CD4-positive, alpha-beta T cell (primary cell): Measurements from ENCODE around the gene TENT4A. TPM values are rescaled to one million over a fixed set of nuclear protein-coding genes. Genes with fewer than 3 reads are reported as not detected.

ENCODE experiments used
- ATAC-seq: fragments of 200-7000 bp; cut with Tn5 transposase; one replicate; pipeline ENCODE4 v1.10.0; 2022; ENCODE audit warnings: mild to moderate bottlenecking; ENCODE audit not compliant: poor library complexity
- CTCF ChIA-PET: fragments of 350-600 bp; sonication (Branson Sonifier 250); formaldehyde crosslinking; loops from one replicate; lab custom pipeline; 2021; ENCODE audit warnings: antibody characterized with exemption, inconsistent platforms; lab: Charles Lee
- POLR2A ChIA-PET: fragments of 350-600 bp; sonication (Branson Sonifier 250); formaldehyde crosslinking; loops from one replicate; lab custom pipeline; 2021; ENCODE audit warnings: antibody characterized with exemption, inconsistent platforms; lab: Charles Lee
- DNase-seq, 14 experiments: peaks; one replicate each; pipeline ENCODE4 v3.0.0-alpha.2; 2013 to 2020; ENCODE audit warnings: mixed read lengths in 2 of 14
- H3K27ac ChIP-seq, 2 donors: one replicate each; pipeline versions ENCODE4 v1.5.1 to v1.7.0; 2013; ENCODE audit warnings: low read length in 2 of 2, low read depth in 1 of 2, mild to moderate bottlenecking in 1 of 2
- H3K27me3 ChIP-seq, 2 experiments: 1 replicate in 1 of 2; 2 replicates in 1 of 2; pipeline versions ENCODE4 v1.6.1 to v1.7.0; 2013; ENCODE audit warnings: low read length in 2 of 2, control low read depth in 1 of 2, mild to moderate bottlenecking in 1 of 2, moderate library complexity in 1 of 2; ENCODE audit not compliant: insufficient read depth in 2 of 2, control insufficient read depth in 1 of 2
- H3K36me3 ChIP-seq: one replicate; pipeline ENCODE4 v1.6.1; 2013; ENCODE audit warnings: low read length, control low read depth; ENCODE audit not compliant: insufficient read depth
- H3K4me1 ChIP-seq: one replicate; pipeline ENCODE4 v1.6.1; 2013; ENCODE audit warnings: low read length, control low read depth; ENCODE audit not compliant: insufficient read depth
- H3K4me3 ChIP-seq: one replicate; pipeline ENCODE4 v1.5.1; 2013; ENCODE audit warnings: mild to moderate bottlenecking, low read length, moderate library complexity
- H3K9me3 ChIP-seq, 2 experiments: 1 replicate in 1 of 2; 2 replicates in 1 of 2; pipeline versions ENCODE4 v1.6.1 to v1.7.0; 2013; ENCODE audit warnings: low read length in 2 of 2, mild to moderate bottlenecking in 2 of 2, control low read depth in 1 of 2, moderate library complexity in 1 of 2; ENCODE audit not compliant: control insufficient read depth in 1 of 2, insufficient read depth in 1 of 2
- H3K27ac Mint-ChIP-seq: one replicate; pipeline ENCODE4 v1.8.0; 2020; ENCODE audit warnings: mixed read lengths
- H3K27me3 Mint-ChIP-seq: one replicate; pipeline ENCODE4 v1.8.0; 2021; ENCODE audit warnings: mixed read lengths
- H3K36me3 Mint-ChIP-seq: one replicate; pipeline ENCODE4 v1.8.0; 2021; ENCODE audit warnings: low read depth, mixed read lengths
- H3K4me1 Mint-ChIP-seq: one replicate; pipeline ENCODE4 v1.8.0; 2021; ENCODE audit warnings: low read depth, mixed read lengths
- H3K4me3 Mint-ChIP-seq: one replicate; pipeline ENCODE4 v1.8.0; 2020; ENCODE audit warnings: mild to moderate bottlenecking, mixed read lengths
- H3K9me3 Mint-ChIP-seq: one replicate; pipeline ENCODE4 v1.8.0; 2020; ENCODE audit warnings: mixed read lengths
- CTCF ChIP-seq: fragments of 200-600 bp; IDR thresholded peaks from one replicate; pipeline ENCODE4 v1.8.0; 2022; ENCODE audit warnings: antibody characterized with exemption, mild to moderate bottlenecking
- intact Hi-C, 2 experiments: fragments of 100-400 bp; cut with DNase I in 1 of 2; cut with micrococcal nuclease in 1 of 2; formaldehyde crosslinking; loops; one replicate each; pipeline versions ENCODE4 v1.15.1 to v1.9.0; 2023 to 2025; cut with DNase I, micrococcal nuclease
- total RNA-seq, 174 experiments: library from RNA in 2 of 174; stranded (reverse) in 2 of 174; gene quantifications; one replicate each; pipeline ENCODE4 v1.2.3 and lab custom pipeline; 2021 to 2026

TENT4A gene
- total RNA-seq, 2 experiments from 2014 or later = 49.2 to 51.9 TPM

- no peak overlapping the region for H3K27ac Mint-ChIP-seq
- intact Hi-C loops = no loop called here
Measured at GRCh38 chr5:6674886-6675285, 38.3 kb upstream of the TENT4A start.

GRCh38 chr5:6675784-6676491 is 37.3 kb upstream of the TENT4A start:
- Mint-ChIP-seq H3K4me1 (no peaks in the 10 kb centered on the region), H3K9me3 (no peaks in the 10 kb centered on the region), H3K27me3 (peaks cover 9% of the 10 kb centered on the region), H3K27ac (no peak overlapping the region), H3K4me3 (no peak overlapping the region), H3K36me3 (peaks cover 3% of the 10 kb centered on the region)
- ATAC-seq (no peak), DNase-seq (no peak)
- ChIA-PET CTCF (no interaction called here), POLR2A (no interaction called here)
- Histone ChIP-seq H3K36me3 (no peaks in the 10 kb centered on the region), H3K27ac (no peak overlapping the region), H3K4me1 (no peaks in the 10 kb centered on the region), H3K27me3 (no peaks in the 10 kb centered on the region), H3K9me3 (no peaks in the 10 kb centered on the region), H3K4me3 (no peak overlapping the region)
- intact Hi-C loops = no loop called here
- TF ChIP-seq CTCF = no peak

More at GRCh38 chr5:6674886-6675285, 38.3 kb upstream of the TENT4A start:
- Histone ChIP-seq H3K27ac (no peak overlapping the region), H3K4me3 (no peak overlapping the region), H3K36me3 (no peaks in the 10 kb centered on the region), H3K27me3 (no peaks in the 10 kb centered on the region), H3K4me1 (no peaks in the 10 kb centered on the region), H3K9me3 (no peaks in the 10 kb centered on the region)
- Mint-ChIP-seq H3K9me3 (no peaks in the 10 kb centered on the region), H3K4me3 (no peak overlapping the region), H3K36me3 (peaks cover 4% of the 10 kb centered on the region), H3K27me3 (peaks cover 8% of the 10 kb centered on the region), H3K4me1 (no peaks in the 10 kb centered on the region)
- ChIA-PET POLR2A (no interaction called here), CTCF (no interaction called here)
- DNase-seq = no peak
- no peak for TF ChIP-seq CTCF
- ATAC-seq = no peak

- Histone ChIP-seq H3K27me3 (no peaks in the 10 kb centered on the region), H3K9me3 (no peaks in the 10 kb centered on the region), H3K4me3 (no peak overlapping the region), H3K27ac (no peak overlapping the region), H3K36me3 (no peaks in the 10 kb centered on the region), H3K4me1 (no peaks in the 10 kb centered on the region)
- Mint-ChIP-seq H3K36me3 (peaks cover 2% of the 10 kb centered on the region), H3K27ac (no peak overlapping the region), H3K27me3 (peaks cover 16% of the 10 kb centered on the region), H3K4me3 (no peak overlapping the region), H3K4me1 (no peaks in the 10 kb centered on the region), H3K9me3 (no peaks in the 10 kb centered on the region)
- DNase-seq (no peak), ATAC-seq (no peak)
- intact Hi-C loops = no loop called here
- ChIA-PET CTCF (no interaction called here), POLR2A (no interaction called here)
- no peak for TF ChIP-seq CTCF
Measured at GRCh38 chr5:6676702-6677101, 36.5 kb upstream of the TENT4A start.
